GM21576 (cell line): ENCODE results near the gene MAMDC2.

Experiments
- ATAC-seq: cut with Tn5 transposase; IDR thresholded peaks from one replicate; pipeline ENCODE4 v1.9.1; 2021; ENCODE audit warnings: mild to moderate bottlenecking, moderate library complexity; ENCODE audit not compliant: unreplicated experiment

Gene MAMDC2

DNA sequence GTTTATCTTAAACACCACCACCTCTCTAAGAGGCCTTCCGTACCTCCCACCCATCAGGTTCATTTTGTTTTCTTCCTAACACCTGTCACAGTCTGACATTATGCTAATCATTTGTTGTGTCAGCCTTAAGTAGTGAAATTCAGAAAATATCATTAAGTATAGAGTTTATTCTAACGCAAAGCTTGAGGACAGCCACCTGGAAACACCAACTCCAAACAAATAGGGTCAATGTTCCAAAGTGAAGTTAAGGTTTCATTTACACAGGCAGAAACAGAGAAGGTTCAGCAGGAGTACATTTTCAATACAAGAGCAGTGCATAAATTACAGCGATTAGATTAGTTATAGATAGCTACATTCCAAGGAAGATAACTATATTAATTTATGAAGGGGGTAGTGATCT lies 213.9 kb downstream of the MAMDC2 start:
- no peak for ATAC-seq

DNA sequence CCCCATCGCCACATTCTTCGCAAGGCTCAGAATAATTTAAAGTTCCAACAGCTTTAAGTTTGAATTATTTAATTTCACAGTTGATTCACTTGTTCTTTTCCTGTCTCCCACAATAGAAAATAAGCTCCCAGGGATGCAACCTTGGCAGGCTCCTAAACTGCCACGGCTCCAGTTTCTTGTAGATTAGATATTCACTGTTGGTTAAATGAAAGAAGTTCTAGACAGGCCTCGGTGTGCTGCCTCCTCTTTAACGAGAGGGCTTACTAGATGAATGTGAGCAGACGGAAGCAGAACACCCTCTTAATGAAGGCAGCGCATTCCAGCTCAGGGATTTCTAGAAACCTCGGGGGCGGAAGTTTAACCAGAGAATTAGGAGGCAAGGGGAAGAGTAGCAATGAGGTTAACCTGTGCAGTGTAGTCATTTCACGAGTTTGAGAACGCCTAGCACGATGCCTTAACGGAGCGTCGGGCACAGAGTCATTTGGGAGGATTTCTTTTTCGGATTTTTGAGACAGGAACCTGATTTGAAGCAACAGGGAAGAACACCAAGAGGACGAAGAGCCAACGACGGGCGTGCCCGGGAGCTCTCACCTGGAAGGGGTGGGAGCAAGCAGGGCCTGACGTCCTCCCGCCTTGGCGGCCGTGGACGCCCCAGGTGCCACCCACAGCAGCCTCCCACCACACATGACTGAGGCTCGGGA lies 214.5 kb downstream of the MAMDC2 start:
- ATAC-seq, result peak; percentile 38

DNA sequence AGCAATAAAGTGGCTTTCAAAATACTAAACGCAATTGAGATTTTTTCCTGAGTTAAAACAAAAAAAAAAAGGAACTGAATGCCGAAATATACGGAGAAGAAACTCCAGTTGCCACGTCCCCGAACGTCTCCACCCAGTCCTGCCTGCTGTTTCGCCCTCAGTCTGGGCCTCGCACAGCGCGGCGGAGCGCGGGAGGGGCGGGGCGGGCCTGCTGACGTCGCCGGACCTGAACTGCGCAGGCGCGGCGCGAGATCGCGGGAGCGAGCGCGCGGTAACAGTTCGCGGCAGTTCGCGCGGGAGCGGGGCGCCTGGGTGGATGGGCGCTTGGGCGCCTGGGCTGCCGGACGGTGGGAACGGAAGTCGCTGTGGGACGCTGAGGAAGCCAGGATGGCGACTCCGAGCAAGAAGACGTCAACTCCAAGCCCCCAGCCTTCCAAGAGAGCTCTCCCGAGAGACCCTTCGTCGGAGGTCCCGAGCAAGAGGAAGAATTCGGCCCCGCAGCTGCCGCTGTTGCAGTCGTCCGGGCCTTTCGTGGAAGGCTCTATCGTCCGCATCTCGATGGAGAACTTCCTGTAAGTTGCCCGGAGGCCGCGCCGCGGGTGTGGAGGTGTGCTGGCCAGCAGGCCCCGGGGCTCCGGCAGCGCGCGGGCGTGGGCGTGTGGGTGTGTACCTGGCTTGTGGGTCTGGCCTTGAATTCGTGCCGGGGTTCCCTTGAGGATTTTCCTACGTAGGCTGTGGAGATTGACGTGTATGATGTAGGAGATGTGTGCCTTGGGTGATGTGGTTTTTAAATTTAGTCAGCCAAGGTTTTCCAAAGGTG lies 215.3 kb downstream of the MAMDC2 start, which contains the start of gene SMC5:
TSS of gene SMC5 (plus strand) at position 287 of the 820 bp plus-strand sequence. CDS start at position 388, 101 bp downstream.
- peak; percentile 81 for ATAC-seq

DNA sequence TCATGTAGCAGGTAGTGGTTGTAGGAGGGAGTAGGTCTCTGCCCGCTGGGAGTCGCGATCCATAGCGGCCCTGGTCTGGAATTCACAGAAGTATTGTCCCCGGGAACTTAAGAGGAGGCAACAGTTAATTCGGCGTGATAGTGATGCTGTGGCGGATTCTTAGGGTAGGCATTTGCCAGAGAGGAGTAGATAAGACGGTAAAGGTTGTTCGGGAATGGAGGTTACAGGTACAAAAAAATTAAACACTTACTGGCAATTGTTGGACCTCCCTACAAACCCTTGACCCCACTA lies 215.8 kb downstream of the MAMDC2 start:
- no peak for ATAC-seq

DNA sequence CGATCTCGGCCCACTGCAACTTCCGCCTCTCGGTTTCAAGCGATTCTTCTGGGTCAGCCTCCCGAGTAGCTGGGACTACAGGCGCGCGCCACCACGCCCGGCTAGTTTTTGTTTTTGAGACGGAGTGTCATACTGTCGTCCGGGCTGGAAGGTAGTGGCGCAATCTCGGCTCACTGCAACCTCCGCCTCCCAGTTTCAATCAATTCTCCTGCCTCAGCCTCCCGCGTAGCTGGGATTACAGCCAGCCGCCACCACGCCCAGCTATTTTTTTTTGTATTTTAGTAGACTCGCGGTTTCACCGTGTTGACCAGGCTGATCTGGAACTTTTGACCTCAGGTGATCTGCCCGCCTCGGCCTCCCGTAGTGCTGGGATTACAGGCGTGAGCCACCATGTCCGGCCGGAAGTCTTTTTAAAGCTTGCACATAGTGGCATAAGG lies 216.4 kb downstream of the MAMDC2 start:
- ATAC-seq, result no peak

DNA sequence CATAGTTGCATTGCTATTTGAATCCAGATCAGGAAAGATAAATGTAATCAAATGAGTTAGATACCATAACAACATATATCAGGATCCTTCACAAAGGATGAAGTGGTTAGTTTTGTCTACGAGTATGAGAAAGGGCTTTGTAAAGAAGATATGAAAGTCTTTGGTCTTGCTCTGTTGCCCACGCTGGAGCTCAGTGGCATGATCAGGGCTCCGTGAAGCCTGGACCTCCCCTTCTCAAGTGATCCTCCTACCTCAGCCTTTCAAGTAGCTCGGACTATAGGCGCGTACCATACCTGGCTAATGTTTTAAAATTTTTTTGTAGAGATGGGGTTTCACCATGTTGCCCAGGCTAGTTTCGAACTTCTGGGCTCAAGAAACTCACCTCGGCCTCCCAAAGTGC lies 217.0 kb downstream of the MAMDC2 start:
- peak; percentile 35 for ATAC-seq

DNA sequence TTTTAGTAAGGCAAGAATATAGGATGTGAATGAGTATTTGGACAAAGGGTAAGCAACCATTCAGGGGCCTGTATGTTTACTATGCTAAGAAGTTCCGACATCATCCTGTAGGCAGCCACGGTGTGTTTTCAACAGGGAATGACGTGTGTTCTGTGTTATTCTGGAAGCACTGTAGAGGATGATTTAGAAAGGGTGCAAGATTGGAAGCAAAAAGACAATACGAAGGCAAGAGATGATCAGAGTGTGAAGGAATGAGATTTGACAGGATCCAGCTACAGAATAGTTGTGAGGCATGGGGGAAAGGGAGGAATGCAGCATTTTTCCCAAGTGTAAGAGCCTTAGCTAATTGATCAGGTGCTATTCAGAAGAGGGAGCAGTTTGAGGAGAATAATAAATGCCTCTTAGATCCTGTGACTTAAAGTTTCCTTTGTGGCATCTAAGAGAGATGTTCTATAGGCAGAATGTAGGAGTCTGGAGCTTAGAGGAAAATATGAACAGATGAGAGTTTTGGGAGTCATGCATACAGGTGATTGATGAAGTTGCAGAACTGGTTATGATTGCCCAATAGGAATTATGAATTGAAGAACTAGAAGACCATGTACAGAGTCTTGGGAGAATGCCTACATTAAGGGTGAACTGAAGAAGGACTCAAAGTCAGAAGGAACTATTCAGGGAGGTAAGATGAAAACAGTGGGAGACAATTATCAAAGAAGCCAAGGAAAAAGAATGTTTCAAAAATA lies 217.7 kb downstream of the MAMDC2 start:
- no peak for ATAC-seq

DNA sequence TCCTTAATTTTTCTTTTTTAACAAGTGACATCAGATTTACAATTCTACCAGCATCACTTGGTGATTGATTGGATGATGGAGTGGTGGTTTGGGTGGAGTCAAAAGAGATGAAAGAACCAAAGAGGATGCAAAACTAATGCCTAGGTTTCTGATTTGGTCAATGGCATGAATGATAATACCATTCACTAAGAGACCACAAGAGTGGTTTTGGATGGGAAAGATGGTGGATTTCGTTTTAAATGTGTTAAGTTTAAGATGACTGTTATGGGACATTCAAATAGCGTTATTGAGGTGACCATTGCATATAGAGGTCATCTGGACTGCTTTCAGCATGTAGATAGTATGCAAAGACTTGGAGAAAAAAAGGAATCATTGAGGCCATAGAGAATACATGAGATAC lies 218.7 kb downstream of the MAMDC2 start:
- no peak for ATAC-seq

DNA sequence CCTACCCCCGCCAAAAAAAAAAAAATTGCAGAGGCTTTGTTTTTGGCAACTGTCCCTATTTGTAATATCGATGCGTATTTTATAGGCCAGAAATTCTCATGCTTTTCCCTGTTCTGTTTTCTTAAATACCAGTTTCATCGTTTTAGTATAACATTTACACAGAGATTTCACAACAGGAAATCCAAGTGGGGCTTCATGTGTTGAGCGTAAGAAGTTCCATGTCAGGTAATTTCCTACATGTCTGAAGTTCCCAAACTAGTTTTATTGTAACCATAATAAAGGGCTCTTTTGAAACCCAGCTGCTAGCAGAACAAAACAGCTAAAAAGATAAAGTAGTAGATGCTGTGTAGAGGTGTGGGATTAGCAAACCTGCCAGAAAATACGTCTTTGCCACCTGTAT lies 219.3 kb downstream of the MAMDC2 start:
- no peak for ATAC-seq

DNA sequence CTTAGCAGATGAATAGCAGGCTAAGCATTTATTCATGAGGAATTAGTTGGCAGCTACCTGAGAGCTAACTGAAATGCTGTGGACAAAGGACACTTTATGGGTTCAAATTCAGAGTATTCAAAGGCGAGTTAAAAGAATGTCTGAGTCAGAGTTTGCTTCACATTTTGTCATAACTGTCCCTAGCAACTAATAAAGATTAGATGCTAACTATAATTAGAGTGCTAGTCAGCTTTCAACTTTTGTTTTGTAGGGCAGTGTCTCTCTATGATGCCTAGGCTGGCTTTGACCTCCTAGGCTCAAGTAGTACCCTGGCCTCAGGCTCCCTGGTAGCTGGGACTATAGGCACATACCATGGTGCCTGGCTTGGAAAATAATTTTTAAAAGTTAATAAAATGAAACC lies 219.8 kb downstream of the MAMDC2 start:
- ATAC-seq, result no peak
